ENCODE data around the gene STXBP5L. TPM values are rescaled to one million over a fixed set of nuclear protein-coding genes. Genes with fewer than 3 reads are reported as not detected.
A peak's percentile ranks its signal among the peaks of the same experiment; 100 is the strongest.

STXBP5L gene
- total RNA-seq, 1 donor from 2014 or later, result 2.3 TPM

DNA sequence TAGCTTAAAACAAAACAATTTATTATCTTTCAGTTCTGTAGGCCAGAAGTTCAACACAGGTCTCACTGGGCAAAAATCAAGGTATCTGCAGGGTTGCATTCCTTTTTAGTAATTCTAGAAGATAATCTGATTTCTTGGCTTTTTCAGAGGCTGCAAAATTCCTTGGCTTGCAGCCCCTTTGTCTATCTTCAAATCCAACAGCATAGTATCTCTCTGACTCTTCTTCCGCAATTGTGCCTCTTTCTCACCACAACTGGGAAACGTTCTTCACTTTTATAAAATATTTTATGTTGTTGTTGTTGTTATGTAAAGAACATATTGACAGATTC is 218.7 kb downstream of the STXBP5L start:
- Histone ChIP-seq H3K36me3 (no peaks in the 10 kb centered on the region), H3K27me3 (no peaks in the 10 kb centered on the region), H2AFZ (replicated peaks) (no peak overlapping the region), H3K4me3 (no peak overlapping the region), H3K79me2 (ENCODE audit: low read depth) (no peaks in the 10 kb centered on the region), H3K9ac (no peak overlapping the region), H3K9me3 (ENCODE audit: low read depth) (no peaks in the 10 kb centered on the region), H4K20me1 (ENCODE audit: low read depth) (no peaks in the 10 kb centered on the region), H3K27ac (no peak overlapping the region), H3K4me1 (no peaks in the 10 kb centered on the region), H3F3A (ENCODE audit: low read depth) (no peaks in the 10 kb centered on the region), H3K4me2 (no peak overlapping the region)
- TF ChIP-seq, protein P1, sequence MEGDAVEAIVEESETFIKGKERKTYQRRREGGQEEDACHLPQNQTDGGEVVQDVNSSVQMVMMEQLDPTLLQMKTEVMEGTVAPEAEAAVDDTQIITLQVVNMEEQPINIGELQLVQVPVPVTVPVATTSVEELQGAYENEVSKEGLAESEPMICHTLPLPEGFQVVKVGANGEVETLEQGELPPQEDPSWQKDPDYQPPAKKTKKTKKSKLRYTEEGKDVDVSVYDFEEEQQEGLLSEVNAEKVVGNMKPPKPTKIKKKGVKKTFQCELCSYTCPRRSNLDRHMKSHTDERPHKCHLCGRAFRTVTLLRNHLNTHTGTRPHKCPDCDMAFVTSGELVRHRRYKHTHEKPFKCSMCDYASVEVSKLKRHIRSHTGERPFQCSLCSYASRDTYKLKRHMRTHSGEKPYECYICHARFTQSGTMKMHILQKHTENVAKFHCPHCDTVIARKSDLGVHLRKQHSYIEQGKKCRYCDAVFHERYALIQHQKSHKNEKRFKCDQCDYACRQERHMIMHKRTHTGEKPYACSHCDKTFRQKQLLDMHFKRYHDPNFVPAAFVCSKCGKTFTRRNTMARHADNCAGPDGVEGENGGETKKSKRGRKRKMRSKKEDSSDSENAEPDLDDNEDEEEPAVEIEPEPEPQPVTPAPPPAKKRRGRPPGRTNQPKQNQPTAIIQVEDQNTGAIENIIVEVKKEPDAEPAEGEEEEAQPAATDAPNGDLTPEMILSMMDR (IDR thresholded peaks at IDR 0.05), result no peak
- Mint-ChIP-seq H3K4me1 (no peaks in the 10 kb centered on the region), H3K9me3 (no peaks in the 10 kb centered on the region), H3K36me3 (no peaks in the 10 kb centered on the region), H3K4me3 (no peak overlapping the region), H3K27ac (no peak overlapping the region), H3K27me3 (ENCODE audit: insufficient read depth, low read depth) (no peaks in the 10 kb centered on the region)
- no peak for DNase-seq (ENCODE audit: low spot score)

DNA sequence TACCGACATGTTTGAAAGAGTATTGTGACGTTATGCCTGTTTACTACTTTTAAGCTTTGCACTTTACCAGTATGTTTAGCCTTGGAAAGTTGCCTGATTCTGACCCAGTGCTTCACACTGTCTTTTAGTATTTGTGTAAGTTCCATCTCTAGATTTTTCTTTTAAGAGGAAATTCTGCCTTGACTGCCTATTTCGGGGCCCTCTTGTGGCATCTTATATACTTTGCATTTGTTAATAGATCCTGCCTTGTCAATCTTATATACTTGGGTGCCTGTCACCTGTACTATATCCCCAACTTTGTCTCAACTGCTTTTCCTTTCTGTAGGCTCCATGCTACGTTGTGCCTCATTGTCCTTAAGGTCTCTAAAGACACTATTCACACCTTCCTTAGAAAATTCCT is 244.6 kb downstream of the STXBP5L start:
- Mint-ChIP-seq H3K36me3 (no peaks in the 10 kb centered on the region), H3K9me3 (no peaks in the 10 kb centered on the region), H3K4me1 (no peaks in the 10 kb centered on the region), H3K27me3 (ENCODE audit: insufficient read depth, low read depth) (no peaks in the 10 kb centered on the region), H3K4me3 (no peak overlapping the region), H3K27ac (no peak overlapping the region)
- no peaks in the 10 kb centered on the region for H3K79me2 ChIP-seq (ENCODE audit: low read depth)
- no peaks in the 10 kb centered on the region for H3K36me3 ChIP-seq
- no peak overlapping the region for H3K27ac ChIP-seq
- no peak overlapping the region for H2AFZ ChIP-seq (replicated peaks)
- no peaks in the 10 kb centered on the region for H4K20me1 ChIP-seq (ENCODE audit: low read depth)
- TF ChIP-seq, protein P1 (IDR thresholded peaks at IDR 0.05), result peak; percentile 47
- TF ChIP-seq EZH2phosphoT487 (IDR thresholded peaks at IDR 0.05) (no peak), EZH2 (IDR thresholded peaks at IDR 0.05) (no peak)
- H3K4me2 ChIP-seq, result no peak overlapping the region
- peak; percentile 34 for DNase-seq (ENCODE audit: low spot score)
- H3K4me1 ChIP-seq, result no peaks in the 10 kb centered on the region
- no peaks in the 10 kb centered on the region for H3K9me3 ChIP-seq (ENCODE audit: low read depth)
- no peak overlapping the region for H3K4me3 ChIP-seq
- no peaks in the 10 kb centered on the region for H3K27me3 ChIP-seq
- H3K9ac ChIP-seq, result no peak overlapping the region
- H3F3A ChIP-seq (ENCODE audit: low read depth), result no peaks in the 10 kb centered on the region

DNA sequence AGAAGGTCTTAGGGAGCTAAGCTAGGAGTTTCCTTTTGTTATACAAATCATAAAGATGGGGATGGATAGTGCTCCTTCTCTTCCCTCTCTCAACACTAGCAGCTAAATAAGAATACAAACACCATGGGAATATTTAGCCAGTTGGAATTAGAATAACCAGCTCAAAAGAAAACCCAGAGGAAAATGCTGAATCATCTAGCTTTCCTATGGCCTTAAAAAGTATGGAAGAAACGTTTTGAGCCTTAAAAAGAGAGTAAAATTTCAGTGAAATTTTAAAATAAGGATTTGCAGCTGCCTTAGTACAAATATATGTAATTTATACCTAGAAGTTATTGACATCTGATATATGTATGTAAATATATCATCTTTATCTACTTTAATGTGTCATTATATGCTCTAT is 245.8 kb downstream of the STXBP5L start:
- H3K4me2 ChIP-seq, result no peak overlapping the region
- no peak overlapping the region for H3K27ac Mint-ChIP-seq
- no peaks in the 10 kb centered on the region for H3K9me3 Mint-ChIP-seq

More for the DNA sequence above, 245.8 kb downstream of the STXBP5L start:
- Histone ChIP-seq H3K27ac (no peak overlapping the region), H3K4me3 (no peak overlapping the region), H2AFZ (replicated peaks) (no peak overlapping the region), H3K36me3 (no peaks in the 10 kb centered on the region), H3K9me3 (ENCODE audit: low read depth) (no peaks in the 10 kb centered on the region), H3K79me2 (ENCODE audit: low read depth) (no peaks in the 10 kb centered on the region), H3K27me3 (no peaks in the 10 kb centered on the region), H4K20me1 (ENCODE audit: low read depth) (no peaks in the 10 kb centered on the region), H3K9ac (no peak overlapping the region), H3K4me1 (no peaks in the 10 kb centered on the region), H3F3A (ENCODE audit: low read depth) (no peaks in the 10 kb centered on the region)
- no peak for DNase-seq (ENCODE audit: low spot score)
- Mint-ChIP-seq H3K4me1 (no peaks in the 10 kb centered on the region), H3K36me3 (no peaks in the 10 kb centered on the region), H3K4me3 (no peak overlapping the region), H3K27me3 (ENCODE audit: insufficient read depth, low read depth) (no peaks in the 10 kb centered on the region)
- TF ChIP-seq EZH2 (IDR thresholded peaks at IDR 0.05) (no peak), EZH2phosphoT487 (IDR thresholded peaks at IDR 0.05) (no peak)
- TF ChIP-seq, protein P1 (IDR thresholded peaks at IDR 0.05), result no peak

Data from neural progenitor cell (in vitro differentiated cells).